Right atrium auricular region (tissue), 2 donors: ENCODE measurements around the gene FOXN3. TPM values are rescaled to one million over a fixed set of nuclear protein-coding genes. Genes with fewer than 3 reads are reported as not detected.

Experiments used
- DNase-seq: peaks from one replicate; pipeline ENCODE4 v3.0.0-alpha.2; 2019; ENCODE audit warnings: low spot score
- H3K27ac ChIP-seq, 2 donors: fragments of 200-600 bp; sonication (generic); 1 replicate in 1 of 2; 2 replicates in 1 of 2; pipeline ENCODE4 v1.5.1; 2016 to 2019
- H3K27me3 ChIP-seq, 2 donors: fragments of 200-600 bp; sonication (generic); one replicate each; pipeline versions ENCODE4 v1.5.1 to v1.6.0; 2017 to 2019
- H3K36me3 ChIP-seq: fragments of 200-600 bp; sonication (generic); one replicate; pipeline ENCODE4 v1.5.1; 2016
- H3K4me1 ChIP-seq, 2 donors: fragments of 200-600 bp; sonication (generic); one replicate each; pipeline versions ENCODE4 v1.5.1 to v1.6.0; 2017 to 2019
- H3K4me3 ChIP-seq, 2 donors: fragments of 200-600 bp; sonication (generic); 1 replicate in 1 of 2; 2 replicates in 1 of 2; pipeline ENCODE4 v1.5.1; 2017 to 2019; ENCODE audit warnings: mild to moderate bottlenecking in 1 of 2, moderate library complexity in 1 of 2
- H3K9me3 ChIP-seq, 2 donors: fragments of 200-600 bp; sonication (generic); one replicate each; pipeline ENCODE4 v1.5.1; 2019
- CTCF ChIP-seq, 2 donors: fragments of 200-600 bp; sonication (generic); IDR thresholded peaks; one replicate each; pipeline ENCODE4 v1.5.1; 2019; ENCODE audit warnings: antibody characterized with exemption in 2 of 2
- total RNA-seq, 2 donors: library from RNA; depleted of rRNA; stranded (reverse); fragments of >200 nt; gene quantifications; one replicate each; pipeline ENCODE4 v1.1.0, GENCODE V29; 2016

The FOXN3 gene
- total RNA-seq, 2 donors from 2014 or later, result 80.1 to 90.3 TPM

DNA sequence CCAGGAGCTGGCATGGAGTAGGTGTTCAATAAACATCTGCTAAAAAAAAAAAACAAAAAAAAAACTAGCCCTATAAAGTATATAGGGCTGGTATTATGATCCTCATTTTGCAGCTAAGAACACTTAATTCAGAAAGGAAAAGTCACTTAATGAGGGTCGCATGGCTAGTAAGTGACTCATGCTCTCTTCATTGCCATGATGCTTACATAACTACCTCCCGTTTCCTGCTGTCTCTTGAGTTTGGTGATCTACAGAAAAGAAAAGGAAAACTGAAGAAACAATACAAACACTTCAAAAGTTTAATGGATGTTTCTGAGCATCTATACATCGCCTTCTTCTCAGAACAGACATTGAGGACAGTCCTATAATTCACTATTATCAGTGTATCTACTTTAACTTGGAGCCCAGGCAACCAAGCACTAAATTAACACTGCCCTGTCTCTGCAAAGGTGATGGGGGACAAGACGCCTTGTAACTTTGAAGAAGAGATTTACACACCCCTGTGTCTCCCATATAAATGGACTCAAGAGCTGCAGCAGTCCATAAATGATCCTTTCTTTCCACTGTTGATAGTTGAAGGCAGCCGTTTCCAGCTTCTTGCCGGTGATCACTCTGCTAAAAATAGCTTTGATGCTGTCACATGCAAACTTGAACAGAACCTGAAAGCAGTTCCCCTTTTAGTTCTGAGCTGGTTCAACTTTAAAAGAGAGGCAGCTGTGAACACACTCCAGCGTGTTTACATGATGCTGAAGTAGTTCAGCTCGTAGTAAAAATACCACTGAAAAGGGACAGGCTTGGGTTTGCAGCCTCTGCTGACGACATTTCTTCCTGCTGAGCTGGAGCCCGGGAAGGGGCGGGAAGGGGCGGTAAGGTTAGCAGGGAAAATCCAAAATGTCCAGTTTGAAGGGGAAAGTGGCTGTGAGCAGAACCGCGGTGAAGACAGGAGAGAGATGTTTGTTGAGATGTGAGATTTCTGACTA lies 113.3 kb downstream of the FOXN3 start:
- Histone ChIP-seq H3K9me3 (no peaks in the 10 kb centered on the region), H3K4me3 (peak overlapping the region in 1 of 2 donors; percentile 34), H3K4me1 (peaks cover 0 to 56% of the 10 kb centered on the region in 2 donors), H3K36me3 (no peaks in the 10 kb centered on the region), H3K27me3 (no peaks in the 10 kb centered on the region), H3K27ac (peak overlapping the region; percentile 89 to 91)
- DNase-seq, result peak; percentile 77
- TF ChIP-seq CTCF (IDR thresholded peaks at IDR 0.05), result no peak

GRCh38 chr14:89302396-89302950 lies 114.6 kb downstream of the FOXN3 start:
- no peak overlapping the region for H3K4me3 ChIP-seq
- peaks cover 0 to 49% of the 10 kb centered on the region in 2 donors for H3K4me1 ChIP-seq
- H3K9me3 ChIP-seq, result no peaks in the 10 kb centered on the region
- H3K27ac ChIP-seq, result peak overlapping the region; percentile 89 to 91
- no peak for TF ChIP-seq CTCF (IDR thresholded peaks at IDR 0.05)
- no peaks in the 10 kb centered on the region for H3K36me3 ChIP-seq
- DNase-seq, result no peak
- H3K27me3 ChIP-seq, result no peaks in the 10 kb centered on the region

GRCh38 chr14:89299587-89299986 lies 117.4 kb downstream of the FOXN3 start:
- H3K4me1 ChIP-seq, result peaks cover 0 to 33% of the 10 kb centered on the region in 2 donors
- no peak for TF ChIP-seq CTCF (IDR thresholded peaks at IDR 0.05)
- DNase-seq, result no peak
- no peak overlapping the region for H3K4me3 ChIP-seq
- H3K9me3 ChIP-seq, result no peaks in the 10 kb centered on the region
- H3K27ac ChIP-seq, result no peak overlapping the region
- no peaks in the 10 kb centered on the region for H3K36me3 ChIP-seq
- no peaks in the 10 kb centered on the region for H3K27me3 ChIP-seq

DNA sequence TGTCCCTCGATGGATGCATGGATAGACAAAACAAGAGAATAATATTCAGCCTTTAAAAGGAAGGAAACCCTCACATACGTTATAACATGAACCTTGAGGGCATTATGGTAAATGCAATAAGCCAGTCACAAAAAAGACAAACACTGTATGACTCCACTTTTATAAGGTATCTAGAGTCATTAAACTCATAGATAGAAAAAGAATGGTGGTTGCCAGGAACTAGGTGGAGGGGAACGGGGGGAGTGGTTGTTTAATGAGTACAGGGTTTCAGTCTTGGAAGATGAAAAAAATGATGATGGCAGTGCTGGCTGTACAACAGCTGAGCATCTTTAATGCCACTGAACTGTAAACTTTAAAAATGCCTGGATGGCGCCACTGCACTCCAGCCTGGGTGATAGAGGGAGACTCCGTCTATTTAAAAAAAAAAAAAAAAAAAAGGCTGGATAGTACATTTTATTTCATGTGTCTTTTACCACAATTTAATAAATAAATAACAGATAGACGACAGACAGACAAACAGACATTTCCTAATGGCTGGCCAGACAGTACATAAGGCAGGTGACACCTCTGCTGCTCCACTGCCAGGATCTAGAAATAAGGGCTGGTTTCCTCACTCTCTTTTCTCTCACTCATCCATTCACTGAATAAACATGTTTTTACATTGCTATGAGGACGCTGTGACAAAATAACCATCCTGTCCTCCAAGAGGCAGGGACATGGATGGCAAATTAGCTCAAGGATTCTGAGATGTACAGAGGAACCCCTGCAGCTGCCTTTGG lies 118.8 kb downstream of the FOXN3 start:
- no peaks in the 10 kb centered on the region for H3K9me3 ChIP-seq
- TF ChIP-seq CTCF (IDR thresholded peaks at IDR 0.05), result no peak
- H3K4me1 ChIP-seq, result peaks cover 0 to 33% of the 10 kb centered on the region in 2 donors
- H3K27me3 ChIP-seq, result no peaks in the 10 kb centered on the region
- no peak for DNase-seq
- no peak overlapping the region for H3K27ac ChIP-seq
- H3K4me3 ChIP-seq, result no peak overlapping the region
- H3K36me3 ChIP-seq, result no peaks in the 10 kb centered on the region

DNA sequence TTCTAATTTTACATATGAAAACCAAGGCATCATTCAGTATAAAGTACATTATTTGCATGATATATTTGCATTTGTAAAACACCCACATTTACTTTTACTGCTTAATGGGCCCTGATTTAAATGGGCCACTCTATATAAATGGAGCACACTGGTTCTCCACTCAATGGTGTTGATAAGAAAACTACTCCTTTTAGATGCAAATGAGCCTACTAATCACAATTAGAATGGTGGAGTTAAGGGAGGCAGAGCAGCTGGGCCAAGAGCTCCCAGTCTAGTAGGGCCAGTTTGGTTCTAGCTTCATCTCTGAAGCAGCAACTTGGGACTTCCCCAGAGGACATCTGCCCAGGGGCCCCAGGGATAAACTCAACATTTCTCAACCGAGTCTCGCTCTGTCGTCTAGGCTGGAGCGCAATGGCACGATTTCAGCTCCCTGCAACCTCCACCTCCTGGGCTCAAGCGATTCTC lies 120.7 kb downstream of the FOXN3 start:
- no peak for TF ChIP-seq CTCF (IDR thresholded peaks at IDR 0.05)
- Histone ChIP-seq H3K4me1 (peaks cover 0 to 27% of the 10 kb centered on the region in 2 donors), H3K27me3 (no peaks in the 10 kb centered on the region)

More for the DNA sequence above, 120.7 kb downstream of the FOXN3 start:
- Histone ChIP-seq H3K27ac (no peak overlapping the region), H3K9me3 (no peaks in the 10 kb centered on the region), H3K4me3 (no peak overlapping the region), H3K36me3 (no peaks in the 10 kb centered on the region)
- DNase-seq, result no peak
